Liver (tissue), 10 donors: ENCODE data around the gene CHDH. TPM values are rescaled to one million over a fixed set of nuclear protein-coding genes. Genes with fewer than 3 reads are reported as not detected.

Experiments
- DNase-seq: peaks from one replicate; pipeline ENCODE4 v3.0.0-alpha.2; 2017; ENCODE audit warnings: low spot score
- H3K27ac ChIP-seq, 2 donors: one replicate each; pipeline ENCODE4 v1.7.0; 2013; ENCODE audit warnings: inconsistent platforms in 2 of 2, low read length in 2 of 2, control low read depth in 1 of 2, low read depth in 1 of 2, mild to moderate bottlenecking in 1 of 2
- H3K27me3 ChIP-seq, 4 donors: one replicate each; pipeline versions ENCODE4 v1.6.1 to v1.7.0; 2013; ENCODE audit warnings: low read length in 3 of 4, inconsistent platforms in 1 of 4, mild to moderate bottlenecking in 1 of 4, moderate library complexity in 1 of 4; ENCODE audit not compliant: control insufficient read depth in 4 of 4, insufficient read depth in 4 of 4
- H3K36me3 ChIP-seq, 4 donors: one replicate each; pipeline versions ENCODE4 v1.6.1 to v1.7.0; 2013; ENCODE audit warnings: low read length in 3 of 4, mild to moderate bottlenecking in 3 of 4, low read depth in 1 of 4, moderate library complexity in 1 of 4; ENCODE audit not compliant: control insufficient read depth in 4 of 4, insufficient read depth in 3 of 4
- H3K4me1 ChIP-seq, 4 donors: one replicate each; pipeline versions ENCODE4 v1.6.1 to v1.7.0; 2013; ENCODE audit warnings: low read length in 3 of 4, mild to moderate bottlenecking in 3 of 4, moderate library complexity in 1 of 4; ENCODE audit not compliant: control insufficient read depth in 4 of 4, insufficient read depth in 4 of 4
- H3K4me3 ChIP-seq, 3 donors: one replicate each; pipeline versions ENCODE4 v1.6.1 to v1.7.0; 2013; ENCODE audit warnings: low read length in 3 of 3, control low read depth in 1 of 3, low read depth in 1 of 3, mild to moderate bottlenecking in 1 of 3
- H3K9ac ChIP-seq, 2 donors: one replicate each; pipeline ENCODE4 v1.7.0; 2013; ENCODE audit warnings: low read length in 2 of 2, mild to moderate bottlenecking in 2 of 2, moderate library complexity in 2 of 2, control low read depth in 1 of 2, low read depth in 1 of 2
- H3K9me3 ChIP-seq, 4 donors: one replicate each; pipeline versions ENCODE4 v1.6.1 to v1.7.0; 2013; ENCODE audit warnings: low read length in 3 of 4; ENCODE audit not compliant: control insufficient read depth in 4 of 4
- FOXA1 ChIP-seq: IDR thresholded peaks from 2 replicates; pipeline ENCODE4 v1.6.1; 2016; ENCODE audit warnings: antibody characterized with exemption
- GABPA ChIP-seq, 2 donors: IDR thresholded peaks in 1 of 2; conservative IDR thresholded peaks in 1 of 2; 2 replicates each; pipeline ENCODE4 v1.6.1; 2016; ENCODE audit warnings: antibody characterized with exemption in 2 of 2, mild to moderate bottlenecking in 1 of 2, moderate library complexity in 1 of 2
- HNF4G ChIP-seq: IDR thresholded peaks from 2 replicates; pipeline ENCODE4 v1.6.1; 2016; ENCODE audit warnings: antibody characterized with exemption
- NR2F2 ChIP-seq: IDR thresholded peaks from 2 replicates; pipeline ENCODE4 v1.6.1; 2016; ENCODE audit warnings: antibody characterized with exemption
- RAD21 ChIP-seq, 2 donors: IDR thresholded peaks; 2 replicates each; pipeline ENCODE4 v1.6.1; 2016; ENCODE audit warnings: antibody characterized with exemption in 2 of 2, mild to moderate bottlenecking in 2 of 2
- SP1 ChIP-seq: IDR thresholded peaks from 2 replicates; pipeline ENCODE4 v1.6.1; 2018; ENCODE audit warnings: antibody characterized with exemption, mild to moderate bottlenecking
- TAF1 ChIP-seq: conservative IDR thresholded peaks from 2 replicates; pipeline ENCODE4 v1.6.1; 2016; ENCODE audit warnings: antibody characterized with exemption, mild to moderate bottlenecking
- WGBS: extraction: QIAGEN DNeasy Blood & Tissue Kit; methylation state at CpG from one replicate; pipeline ENCODE4 v1.1.7; 2013; 5-methylcytosine and 5-hydroxymethylcytosine counted together
- polyA plus RNA-seq, 2 donors: library from polyadenylated mRNA; stranded (reverse) in 1 of 2; unstranded in 1 of 2; fragments of 200-250 nt in 1 of 2; fragments of >200 nt in 1 of 2; fragmentation: Nextera tagmentation in 1 of 2; extraction: Ambion mirVana in 1 of 2; gene quantifications; one replicate each; pipeline versions ENCODE4 v1.2.1 to v1.2.3, GENCODE V29; 2013 to 2015
- small RNA-seq: library from RNA; depleted of rRNA; stranded (forward); fragments of <200 nt; gene quantifications from one replicate; pipeline ENCODE3, GENCODE V24; 2014
- total RNA-seq, 2 donors: library from RNA; depleted of rRNA; stranded (reverse); fragments of >200 nt; gene quantifications; one replicate each; pipeline ENCODE4 v1.2.3, GENCODE V29; 2014
- TF ChIP-seq, protein P1 (sequence below): IDR thresholded peaks from 2 replicates; pipeline ENCODE4 v1.6.1; 2016; ENCODE audit warnings: antibody characterized with exemption, mild to moderate bottlenecking
- TF ChIP-seq, protein P2 (sequence below): IDR thresholded peaks from 2 replicates; pipeline ENCODE4 v1.6.1; 2016; ENCODE audit warnings: antibody characterized with exemption
- TF ChIP-seq, protein P3 (sequence below): IDR thresholded peaks from 2 replicates; pipeline ENCODE4 v1.6.1; 2016; ENCODE audit warnings: antibody characterized with exemption
- TF ChIP-seq, protein P4 (sequence below): fragments of 150-350 bp; IDR thresholded peaks from 2 replicates; pipeline ENCODE4 v1.5.1; 2017; ENCODE audit warnings: improper control_type of control experiment, low read depth, low read length; ENCODE audit not compliant: missing input control
- TF ChIP-seq, protein P5 (sequence below): IDR thresholded peaks from 2 replicates; pipeline ENCODE4 v1.6.1; 2016; ENCODE audit warnings: antibody characterized with exemption
- donor health status: healthy.
- donor health status: healthy.
- donor health status: healthy.
- donor health status: healthy.
- donor health status: healthy.

The CHDH gene
- total and polyA plus RNA-seq, 4 donors, result 9.1 to 34.0 (median 21.2) TPM

DNA sequence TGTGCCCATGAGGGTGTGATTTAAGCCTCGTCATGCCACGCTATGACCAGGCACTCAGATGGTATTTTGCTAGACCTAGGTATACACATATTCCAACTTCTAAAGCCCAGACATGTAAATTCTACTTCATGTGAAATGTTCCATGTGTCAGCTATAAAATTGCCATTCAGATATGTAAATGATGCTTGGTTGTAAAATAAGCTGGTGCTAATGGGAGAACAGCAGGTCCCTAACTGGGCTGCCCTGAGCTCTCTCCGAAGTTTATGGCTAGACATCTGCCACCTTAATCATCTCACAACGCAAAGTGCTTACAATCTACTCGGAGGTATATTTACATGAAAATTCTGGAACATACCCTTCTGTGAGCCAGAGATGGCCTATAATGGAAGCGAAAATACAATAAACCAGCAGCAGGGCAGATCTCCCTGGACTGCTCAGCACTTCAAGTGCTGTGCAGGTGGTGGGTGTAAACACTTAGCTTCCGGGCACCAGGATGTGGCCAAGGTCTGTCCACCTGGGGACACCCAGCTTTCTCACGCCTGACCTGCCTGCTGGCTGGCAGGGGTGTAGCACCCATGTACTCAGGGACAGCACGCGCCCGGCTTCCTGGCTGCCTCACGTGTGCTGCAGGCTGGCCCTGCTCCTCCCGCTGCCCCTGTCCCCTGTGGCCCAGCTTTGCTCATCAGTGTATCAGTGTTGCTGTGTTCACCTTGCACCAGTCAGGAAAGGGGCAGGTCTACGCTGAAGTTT lies 82.0 kb downstream of the CHDH start (continued):
- TF ChIP-seq, protein P1, sequence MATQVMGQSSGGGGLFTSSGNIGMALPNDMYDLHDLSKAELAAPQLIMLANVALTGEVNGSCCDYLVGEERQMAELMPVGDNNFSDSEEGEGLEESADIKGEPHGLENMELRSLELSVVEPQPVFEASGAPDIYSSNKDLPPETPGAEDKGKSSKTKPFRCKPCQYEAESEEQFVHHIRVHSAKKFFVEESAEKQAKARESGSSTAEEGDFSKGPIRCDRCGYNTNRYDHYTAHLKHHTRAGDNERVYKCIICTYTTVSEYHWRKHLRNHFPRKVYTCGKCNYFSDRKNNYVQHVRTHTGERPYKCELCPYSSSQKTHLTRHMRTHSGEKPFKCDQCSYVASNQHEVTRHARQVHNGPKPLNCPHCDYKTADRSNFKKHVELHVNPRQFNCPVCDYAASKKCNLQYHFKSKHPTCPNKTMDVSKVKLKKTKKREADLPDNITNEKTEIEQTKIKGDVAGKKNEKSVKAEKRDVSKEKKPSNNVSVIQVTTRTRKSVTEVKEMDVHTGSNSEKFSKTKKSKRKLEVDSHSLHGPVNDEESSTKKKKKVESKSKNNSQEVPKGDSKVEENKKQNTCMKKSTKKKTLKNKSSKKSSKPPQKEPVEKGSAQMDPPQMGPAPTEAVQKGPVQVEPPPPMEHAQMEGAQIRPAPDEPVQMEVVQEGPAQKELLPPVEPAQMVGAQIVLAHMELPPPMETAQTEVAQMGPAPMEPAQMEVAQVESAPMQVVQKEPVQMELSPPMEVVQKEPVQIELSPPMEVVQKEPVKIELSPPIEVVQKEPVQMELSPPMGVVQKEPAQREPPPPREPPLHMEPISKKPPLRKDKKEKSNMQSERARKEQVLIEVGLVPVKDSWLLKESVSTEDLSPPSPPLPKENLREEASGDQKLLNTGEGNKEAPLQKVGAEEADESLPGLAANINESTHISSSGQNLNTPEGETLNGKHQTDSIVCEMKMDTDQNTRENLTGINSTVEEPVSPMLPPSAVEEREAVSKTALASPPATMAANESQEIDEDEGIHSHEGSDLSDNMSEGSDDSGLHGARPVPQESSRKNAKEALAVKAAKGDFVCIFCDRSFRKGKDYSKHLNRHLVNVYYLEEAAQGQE, result no peak
- TF ChIP-seq RAD21 (IDR thresholded peaks at IDR 0.05), result no peak
- no peak for TF ChIP-seq GABPA (IDR thresholded peaks at IDR 0.05 in 1 of 2, conservative IDR thresholded peaks at IDR 0.05 in 1 of 2)
- TF ChIP-seq TAF1, result no peak
- TF ChIP-seq, protein P2, sequence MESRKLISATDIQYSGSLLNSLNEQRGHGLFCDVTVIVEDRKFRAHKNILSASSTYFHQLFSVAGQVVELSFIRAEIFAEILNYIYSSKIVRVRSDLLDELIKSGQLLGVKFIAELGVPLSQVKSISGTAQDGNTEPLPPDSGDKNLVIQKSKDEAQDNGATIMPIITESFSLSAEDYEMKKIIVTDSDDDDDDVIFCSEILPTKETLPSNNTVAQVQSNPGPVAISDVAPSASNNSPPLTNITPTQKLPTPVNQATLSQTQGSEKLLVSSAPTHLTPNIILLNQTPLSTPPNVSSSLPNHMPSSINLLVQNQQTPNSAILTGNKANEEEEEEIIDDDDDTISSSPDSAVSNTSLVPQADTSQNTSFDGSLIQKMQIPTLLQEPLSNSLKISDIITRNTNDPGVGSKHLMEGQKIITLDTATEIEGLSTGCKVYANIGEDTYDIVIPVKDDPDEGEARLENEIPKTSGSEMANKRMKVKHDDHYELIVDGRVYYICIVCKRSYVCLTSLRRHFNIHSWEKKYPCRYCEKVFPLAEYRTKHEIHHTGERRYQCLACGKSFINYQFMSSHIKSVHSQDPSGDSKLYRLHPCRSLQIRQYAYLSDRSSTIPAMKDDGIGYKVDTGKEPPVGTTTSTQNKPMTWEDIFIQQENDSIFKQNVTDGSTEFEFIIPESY, result no peak

DNA sequence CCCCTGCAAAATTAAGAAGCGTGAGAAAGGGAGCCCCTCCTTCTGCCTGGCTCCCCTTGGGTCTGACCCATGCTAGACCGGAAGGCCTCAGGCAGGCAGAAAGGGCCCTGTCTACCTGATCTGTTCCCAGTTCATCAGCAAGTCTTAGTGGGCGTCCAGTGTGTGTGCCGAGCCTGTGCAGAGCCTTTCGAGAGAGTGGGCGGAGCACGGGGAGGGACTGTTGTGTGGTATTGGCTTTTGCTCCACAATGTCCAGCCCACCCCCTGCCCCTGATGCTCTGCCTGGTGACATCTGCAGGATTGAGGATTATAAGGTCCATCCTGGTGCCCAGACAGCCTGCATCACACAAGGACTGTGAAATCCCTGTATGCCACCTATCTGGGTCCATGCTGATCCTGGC lies 82.9 kb downstream of the CHDH start:
- Histone ChIP-seq H3K27ac (no peak overlapping the region), H3K9ac (no peak overlapping the region), H3K36me3 (no peaks in the 10 kb centered on the region), H3K4me1 (no peaks in the 10 kb centered on the region), H3K27me3 (no peaks in the 10 kb centered on the region), H3K4me3 (no peak overlapping the region), H3K9me3 (no peaks in the 10 kb centered on the region)
- TF ChIP-seq HNF4G (no peak), FOXA1 (no peak), NR2F2 (no peak), SP1 (no peak), RAD21 (IDR thresholded peaks at IDR 0.05) (no peak), GABPA (IDR thresholded peaks at IDR 0.05 in 1 of 2, conservative IDR thresholded peaks at IDR 0.05 in 1 of 2) (no peak)
- TF ChIP-seq, protein P3, sequence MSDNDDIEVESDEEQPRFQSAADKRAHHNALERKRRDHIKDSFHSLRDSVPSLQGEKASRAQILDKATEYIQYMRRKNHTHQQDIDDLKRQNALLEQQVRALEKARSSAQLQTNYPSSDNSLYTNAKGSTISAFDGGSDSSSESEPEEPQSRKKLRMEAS, result no peak
- TF ChIP-seq, protein P4, sequence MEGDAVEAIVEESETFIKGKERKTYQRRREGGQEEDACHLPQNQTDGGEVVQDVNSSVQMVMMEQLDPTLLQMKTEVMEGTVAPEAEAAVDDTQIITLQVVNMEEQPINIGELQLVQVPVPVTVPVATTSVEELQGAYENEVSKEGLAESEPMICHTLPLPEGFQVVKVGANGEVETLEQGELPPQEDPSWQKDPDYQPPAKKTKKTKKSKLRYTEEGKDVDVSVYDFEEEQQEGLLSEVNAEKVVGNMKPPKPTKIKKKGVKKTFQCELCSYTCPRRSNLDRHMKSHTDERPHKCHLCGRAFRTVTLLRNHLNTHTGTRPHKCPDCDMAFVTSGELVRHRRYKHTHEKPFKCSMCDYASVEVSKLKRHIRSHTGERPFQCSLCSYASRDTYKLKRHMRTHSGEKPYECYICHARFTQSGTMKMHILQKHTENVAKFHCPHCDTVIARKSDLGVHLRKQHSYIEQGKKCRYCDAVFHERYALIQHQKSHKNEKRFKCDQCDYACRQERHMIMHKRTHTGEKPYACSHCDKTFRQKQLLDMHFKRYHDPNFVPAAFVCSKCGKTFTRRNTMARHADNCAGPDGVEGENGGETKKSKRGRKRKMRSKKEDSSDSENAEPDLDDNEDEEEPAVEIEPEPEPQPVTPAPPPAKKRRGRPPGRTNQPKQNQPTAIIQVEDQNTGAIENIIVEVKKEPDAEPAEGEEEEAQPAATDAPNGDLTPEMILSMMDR, result no peak
- TF ChIP-seq, protein P1, result no peak
- TF ChIP-seq, protein P5, sequence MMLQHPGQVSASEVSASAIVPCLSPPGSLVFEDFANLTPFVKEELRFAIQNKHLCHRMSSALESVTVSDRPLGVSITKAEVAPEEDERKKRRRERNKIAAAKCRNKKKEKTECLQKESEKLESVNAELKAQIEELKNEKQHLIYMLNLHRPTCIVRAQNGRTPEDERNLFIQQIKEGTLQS, result no peak
- 94% methylated on average over 7 of the region's 7 CpGs for WGBS
- DNase-seq, result no peak

Small RNA genes lying within 50 kb of the gene (small RNA-seq; reads per million reads assigned to genes)
- gene AC012467.1, result not detected

Other genes with a start within 250 kb of the CHDH start
- 10 to 100 TPM; 11.8 to 14.6 TPM for gene IL17RB, start 149 bp upstream of the CHDH start, total RNA-seq
- 10 to 100 TPM; 17.0 to 21.6 TPM for gene IL17RB, start 149 bp upstream of the CHDH start, polyA plus RNA-seq
- 10 to 100 TPM in 1 of 2 donors, 1 to 10 TPM in 1; 9.9 to 16.7 TPM for gene ACTR8, start 35.7 kb upstream of the CHDH start, total RNA-seq
- 1 to 10 TPM; 3.2 to 5.6 TPM for gene ACTR8, start 35.7 kb upstream of the CHDH start, polyA plus RNA-seq
- gene SELENOK, start 45.4 kb upstream of the CHDH start, total RNA-seq, result 10 to 100 TPM; 24.9 to 37.7 TPM
- gene SELENOK, start 45.4 kb upstream of the CHDH start, polyA plus RNA-seq, result 10 to 100 TPM; 40.0 to 80.2 TPM